GM10266 (cell line): ENCODE data around the gene SMG1.
"Not testable (repeated sequence)": the region's sequence is repeated elsewhere in the genome, so short reads cannot be mapped to it uniquely, and the experiment has no call there.

ENCODE experiments used
- DNase-seq: peaks from one replicate; pipeline ENCODE4 v3.0.0; 2012; ENCODE audit errors: extremely low spot score
- CTCF ChIP-seq: IDR thresholded peaks from 2 replicates; pipeline ENCODE4 v1.5.1; 2012; ENCODE audit warnings: mild to moderate bottlenecking, low read depth; ENCODE audit not compliant: control insufficient read depth, insufficient read depth; ENCODE audit errors: missing control alignments

The SMG1 gene

GRCh38 chr16:18958621-18959029 is 32.4 kb upstream of the SMG1 start:
- no peak for TF ChIP-seq CTCF
- no peak for DNase-seq

GRCh38 chr16:18956658-18957241 is 30.5 kb upstream of the SMG1 start:
- DNase-seq = not testable (repeated sequence)

GRCh38 chr16:18955874-18956580 is 29.8 kb upstream of the SMG1 start:
- not testable (repeated sequence) for DNase-seq

GRCh38 chr16:18953547-18953946 is 27.3 kb upstream of the SMG1 start:
- DNase-seq = no peak

GRCh38 chr16:18950469-18951185 is 24.4 kb upstream of the SMG1 start:
- no peak for TF ChIP-seq CTCF
- DNase-seq = no peak

More at GRCh38 chr16:18953547-18953946, 27.3 kb upstream of the SMG1 start:
- TF ChIP-seq CTCF = no peak

GRCh38 chr16:18948372-18949020 is 22.3 kb upstream of the SMG1 start:
- DNase-seq = no peak
- no peak for TF ChIP-seq CTCF

- TF ChIP-seq CTCF = no peak
- DNase-seq = no peak
These were observed 19.0 kb upstream of the SMG1 start for GRCh38 chr16:18945233-18945632.

GRCh38 chr16:18943414-18943813 is 17.2 kb upstream of the SMG1 start:
- no peak for DNase-seq
- TF ChIP-seq CTCF = no peak
